Suppressor macrophage treated with lipopolysaccharide for 1 hour (primary cell): ENCODE results near the gene FRMD4A.
"Not testable (repeated sequence)": the region's sequence is repeated elsewhere in the genome, so short reads cannot be mapped to it uniquely, and the experiment has no call there.

ENCODE experiments used
- DNase-seq, 3 donors: peaks; one replicate each; pipeline ENCODE4 v3.0.0-alpha.2; 2020 to 2022

The FRMD4A gene

GRCh38 chr10:14285941-14286560, 44.7 kb downstream of the FRMD4A start:
- DNase-seq = no peak

- no peak for DNase-seq
Measured at GRCh38 chr10:14282276-14282675, 48.4 kb downstream of the FRMD4A start.

- DNase-seq = no peak
Measured at GRCh38 chr10:14278533-14278932, 52.2 kb downstream of the FRMD4A start.

GRCh38 chr10:14276210-14276609, 54.5 kb downstream of the FRMD4A start:
- DNase-seq = no peak

GRCh38 chr10:14271621-14272020, 59.1 kb downstream of the FRMD4A start:
- no peak for DNase-seq

GRCh38 chr10:14270370-14270769, 60.4 kb downstream of the FRMD4A start:
- DNase-seq = no peak

- no peak for DNase-seq
Measured at GRCh38 chr10:14265709-14266108, 65.0 kb downstream of the FRMD4A start.

- no peak for DNase-seq
Measured at GRCh38 chr10:14262836-14263425, 67.8 kb downstream of the FRMD4A start.

- DNase-seq = no peak
Measured at GRCh38 chr10:14261336-14261735, 69.4 kb downstream of the FRMD4A start.

GRCh38 chr10:14259696-14260566, 70.8 kb downstream of the FRMD4A start:
- no peak for DNase-seq

- no peak for DNase-seq
Measured at GRCh38 chr10:14254368-14254767, 76.4 kb downstream of the FRMD4A start.

GRCh38 chr10:14253711-14254110, 77.0 kb downstream of the FRMD4A start:
- no peak for DNase-seq

- no peak for DNase-seq
Measured at GRCh38 chr10:14253079-14253478, 77.6 kb downstream of the FRMD4A start.

GRCh38 chr10:14250496-14251076, 80.1 kb downstream of the FRMD4A start:
- DNase-seq = no peak

GRCh38 chr10:14247377-14248116, 83.2 kb downstream of the FRMD4A start:
- DNase-seq = no peak

GRCh38 chr10:14244801-14245211, 85.9 kb downstream of the FRMD4A start:
- DNase-seq = peak; percentile 6 to 35 (median 18)

GRCh38 chr10:14244147-14244546, 86.6 kb downstream of the FRMD4A start:
- peak in 2 of 3 donors; percentile 1 to 9 for DNase-seq

GRCh38 chr10:14243221-14243620, 87.5 kb downstream of the FRMD4A start:
- DNase-seq = peak in 1 of 3 donors; percentile 5

GRCh38 chr10:14241196-14241595, 89.5 kb downstream of the FRMD4A start:
- DNase-seq = no peak

- peak in 1 of 3 donors; percentile 6 for DNase-seq
Measured at GRCh38 chr10:14240253-14241189, 90.2 kb downstream of the FRMD4A start.

- not testable (repeated sequence) for DNase-seq
Measured at GRCh38 chr10:14238659-14239058, 92.1 kb downstream of the FRMD4A start.

- no peak for DNase-seq
Measured at GRCh38 chr10:14236341-14236740, 94.4 kb downstream of the FRMD4A start.
